ENCODE measurements around the gene CD44. TPM values are rescaled to one million over a fixed set of nuclear protein-coding genes. Genes with fewer than 3 reads are reported as not detected.

CD44 gene
- total and polyA plus RNA-seq, 4 donors = 4.1 to 26.9 (median 14.6) TPM

DNA sequence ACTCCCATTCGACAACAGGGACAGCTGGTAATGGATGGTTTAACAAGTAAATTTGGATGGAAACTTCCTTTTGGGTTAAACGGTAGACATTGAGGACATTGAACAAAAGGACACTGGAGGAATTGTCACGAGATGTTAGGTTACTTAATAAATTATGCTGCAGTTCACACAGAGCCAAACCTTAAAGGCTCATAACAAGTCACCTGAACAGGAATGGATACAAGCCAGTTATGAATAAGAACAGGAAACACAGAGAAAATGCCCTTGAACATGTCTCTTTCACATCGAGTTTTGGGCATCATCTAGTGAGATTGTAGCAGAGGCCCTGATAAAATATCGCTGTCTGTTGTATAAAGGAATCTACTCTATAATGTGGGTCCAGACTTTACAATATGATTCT is 65.6 kb downstream of the CD44 start:
- H3K36me3 ChIP-seq (ENCODE audit: control insufficient read depth in 4 of 4, insufficient read depth in 3 of 4, low read depth in 1 of 4, low read length in 3 of 4) = no peaks in the 10 kb centered on the region
- no peaks in the 10 kb centered on the region for H3K27me3 ChIP-seq (ENCODE audit: control insufficient read depth in 4 of 4, insufficient read depth in 4 of 4, low read length in 3 of 4)
- 90% methylated on average over 5 of the region's 5 CpGs for WGBS
- H3K9ac ChIP-seq (ENCODE audit: low read depth in 1 of 2, low read length in 2 of 2) = no peak overlapping the region
- no peaks in the 10 kb centered on the region for H3K4me1 ChIP-seq (ENCODE audit: control insufficient read depth in 4 of 4, insufficient read depth in 4 of 4, low read length in 3 of 4)
- no peak overlapping the region for H3K4me3 ChIP-seq (ENCODE audit: low read depth in 1 of 3, low read length in 3 of 3)
- TF ChIP-seq HNF4G (IDR thresholded peaks at IDR 0.05) (no peak), GABPA (IDR thresholded peaks at IDR 0.05 in 1 of 2, conservative IDR thresholded peaks at IDR 0.05 in 1 of 2) (no peak), SP1 (IDR thresholded peaks at IDR 0.05) (no peak), YY1 (IDR thresholded peaks at IDR 0.05) (no peak), FOXA2 (IDR thresholded peaks at IDR 0.05) (no peak), FOXA1 (IDR thresholded peaks at IDR 0.05) (no peak), RAD21 (IDR thresholded peaks at IDR 0.05) (no peak)
- TF ChIP-seq, protein P1, sequence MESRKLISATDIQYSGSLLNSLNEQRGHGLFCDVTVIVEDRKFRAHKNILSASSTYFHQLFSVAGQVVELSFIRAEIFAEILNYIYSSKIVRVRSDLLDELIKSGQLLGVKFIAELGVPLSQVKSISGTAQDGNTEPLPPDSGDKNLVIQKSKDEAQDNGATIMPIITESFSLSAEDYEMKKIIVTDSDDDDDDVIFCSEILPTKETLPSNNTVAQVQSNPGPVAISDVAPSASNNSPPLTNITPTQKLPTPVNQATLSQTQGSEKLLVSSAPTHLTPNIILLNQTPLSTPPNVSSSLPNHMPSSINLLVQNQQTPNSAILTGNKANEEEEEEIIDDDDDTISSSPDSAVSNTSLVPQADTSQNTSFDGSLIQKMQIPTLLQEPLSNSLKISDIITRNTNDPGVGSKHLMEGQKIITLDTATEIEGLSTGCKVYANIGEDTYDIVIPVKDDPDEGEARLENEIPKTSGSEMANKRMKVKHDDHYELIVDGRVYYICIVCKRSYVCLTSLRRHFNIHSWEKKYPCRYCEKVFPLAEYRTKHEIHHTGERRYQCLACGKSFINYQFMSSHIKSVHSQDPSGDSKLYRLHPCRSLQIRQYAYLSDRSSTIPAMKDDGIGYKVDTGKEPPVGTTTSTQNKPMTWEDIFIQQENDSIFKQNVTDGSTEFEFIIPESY (IDR thresholded peaks at IDR 0.05) = no peak
- TF ChIP-seq, protein P2, sequence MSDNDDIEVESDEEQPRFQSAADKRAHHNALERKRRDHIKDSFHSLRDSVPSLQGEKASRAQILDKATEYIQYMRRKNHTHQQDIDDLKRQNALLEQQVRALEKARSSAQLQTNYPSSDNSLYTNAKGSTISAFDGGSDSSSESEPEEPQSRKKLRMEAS (IDR thresholded peaks at IDR 0.05) = no peak
- TF ChIP-seq, protein P3, sequence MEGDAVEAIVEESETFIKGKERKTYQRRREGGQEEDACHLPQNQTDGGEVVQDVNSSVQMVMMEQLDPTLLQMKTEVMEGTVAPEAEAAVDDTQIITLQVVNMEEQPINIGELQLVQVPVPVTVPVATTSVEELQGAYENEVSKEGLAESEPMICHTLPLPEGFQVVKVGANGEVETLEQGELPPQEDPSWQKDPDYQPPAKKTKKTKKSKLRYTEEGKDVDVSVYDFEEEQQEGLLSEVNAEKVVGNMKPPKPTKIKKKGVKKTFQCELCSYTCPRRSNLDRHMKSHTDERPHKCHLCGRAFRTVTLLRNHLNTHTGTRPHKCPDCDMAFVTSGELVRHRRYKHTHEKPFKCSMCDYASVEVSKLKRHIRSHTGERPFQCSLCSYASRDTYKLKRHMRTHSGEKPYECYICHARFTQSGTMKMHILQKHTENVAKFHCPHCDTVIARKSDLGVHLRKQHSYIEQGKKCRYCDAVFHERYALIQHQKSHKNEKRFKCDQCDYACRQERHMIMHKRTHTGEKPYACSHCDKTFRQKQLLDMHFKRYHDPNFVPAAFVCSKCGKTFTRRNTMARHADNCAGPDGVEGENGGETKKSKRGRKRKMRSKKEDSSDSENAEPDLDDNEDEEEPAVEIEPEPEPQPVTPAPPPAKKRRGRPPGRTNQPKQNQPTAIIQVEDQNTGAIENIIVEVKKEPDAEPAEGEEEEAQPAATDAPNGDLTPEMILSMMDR (IDR thresholded peaks at IDR 0.05; ENCODE audit: low read depth, low read length, missing input control) = no peak
- H3K27ac ChIP-seq (ENCODE audit: low read depth in 1 of 2, low read length in 2 of 2) = no peak overlapping the region
- H3K9me3 ChIP-seq (ENCODE audit: control insufficient read depth in 4 of 4, low read length in 3 of 4) = no peaks in the 10 kb centered on the region
- DNase-seq (ENCODE audit: low spot score) = no peak

DNA sequence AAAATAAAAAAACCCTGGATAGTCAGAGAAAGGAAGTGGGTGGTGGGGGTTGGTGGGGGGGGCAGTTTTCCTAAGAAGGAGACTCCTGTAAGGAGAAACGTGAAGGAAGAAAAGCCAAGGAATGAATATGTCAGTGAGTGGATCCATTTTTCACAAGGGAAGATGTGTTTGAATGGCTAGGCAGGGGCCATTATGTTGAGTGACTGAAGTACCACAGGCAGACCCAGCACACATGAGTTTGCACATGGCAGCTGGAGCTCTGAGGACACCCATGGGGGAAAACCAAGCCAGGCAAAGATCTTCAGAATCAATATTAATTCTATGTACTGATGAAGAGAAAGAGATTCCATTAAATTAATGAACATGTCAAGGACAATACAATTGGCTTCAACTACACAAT is 67.6 kb downstream of the CD44 start:
- TF ChIP-seq, protein P4, sequence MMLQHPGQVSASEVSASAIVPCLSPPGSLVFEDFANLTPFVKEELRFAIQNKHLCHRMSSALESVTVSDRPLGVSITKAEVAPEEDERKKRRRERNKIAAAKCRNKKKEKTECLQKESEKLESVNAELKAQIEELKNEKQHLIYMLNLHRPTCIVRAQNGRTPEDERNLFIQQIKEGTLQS (IDR thresholded peaks at IDR 0.05) = no peak
- no peak for TF ChIP-seq FOXA2 (IDR thresholded peaks at IDR 0.05)
- TF ChIP-seq FOXA1 (IDR thresholded peaks at IDR 0.05) = no peak
- TF ChIP-seq GABPA (IDR thresholded peaks at IDR 0.05 in 1 of 2, conservative IDR thresholded peaks at IDR 0.05 in 1 of 2) = no peak
- no peak for TF ChIP-seq RXRA (IDR thresholded peaks at IDR 0.05)
- TF ChIP-seq, protein P2 (IDR thresholded peaks at IDR 0.05) = no peak
- TF ChIP-seq NR2F2 (IDR thresholded peaks at IDR 0.05) = no peak
- TF ChIP-seq JUND (IDR thresholded peaks at IDR 0.05) = no peak
- TF ChIP-seq, protein P5, sequence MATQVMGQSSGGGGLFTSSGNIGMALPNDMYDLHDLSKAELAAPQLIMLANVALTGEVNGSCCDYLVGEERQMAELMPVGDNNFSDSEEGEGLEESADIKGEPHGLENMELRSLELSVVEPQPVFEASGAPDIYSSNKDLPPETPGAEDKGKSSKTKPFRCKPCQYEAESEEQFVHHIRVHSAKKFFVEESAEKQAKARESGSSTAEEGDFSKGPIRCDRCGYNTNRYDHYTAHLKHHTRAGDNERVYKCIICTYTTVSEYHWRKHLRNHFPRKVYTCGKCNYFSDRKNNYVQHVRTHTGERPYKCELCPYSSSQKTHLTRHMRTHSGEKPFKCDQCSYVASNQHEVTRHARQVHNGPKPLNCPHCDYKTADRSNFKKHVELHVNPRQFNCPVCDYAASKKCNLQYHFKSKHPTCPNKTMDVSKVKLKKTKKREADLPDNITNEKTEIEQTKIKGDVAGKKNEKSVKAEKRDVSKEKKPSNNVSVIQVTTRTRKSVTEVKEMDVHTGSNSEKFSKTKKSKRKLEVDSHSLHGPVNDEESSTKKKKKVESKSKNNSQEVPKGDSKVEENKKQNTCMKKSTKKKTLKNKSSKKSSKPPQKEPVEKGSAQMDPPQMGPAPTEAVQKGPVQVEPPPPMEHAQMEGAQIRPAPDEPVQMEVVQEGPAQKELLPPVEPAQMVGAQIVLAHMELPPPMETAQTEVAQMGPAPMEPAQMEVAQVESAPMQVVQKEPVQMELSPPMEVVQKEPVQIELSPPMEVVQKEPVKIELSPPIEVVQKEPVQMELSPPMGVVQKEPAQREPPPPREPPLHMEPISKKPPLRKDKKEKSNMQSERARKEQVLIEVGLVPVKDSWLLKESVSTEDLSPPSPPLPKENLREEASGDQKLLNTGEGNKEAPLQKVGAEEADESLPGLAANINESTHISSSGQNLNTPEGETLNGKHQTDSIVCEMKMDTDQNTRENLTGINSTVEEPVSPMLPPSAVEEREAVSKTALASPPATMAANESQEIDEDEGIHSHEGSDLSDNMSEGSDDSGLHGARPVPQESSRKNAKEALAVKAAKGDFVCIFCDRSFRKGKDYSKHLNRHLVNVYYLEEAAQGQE (IDR thresholded peaks at IDR 0.05) = no peak
- TF ChIP-seq SP1 (IDR thresholded peaks at IDR 0.05) = no peak
- TF ChIP-seq YY1 (IDR thresholded peaks at IDR 0.05) = no peak
- no peak for TF ChIP-seq HNF4A (conservative IDR thresholded peaks at IDR 0.05)
- TF ChIP-seq, protein P3 (IDR thresholded peaks at IDR 0.05; ENCODE audit: low read depth, low read length, missing input control) = no peak
- Histone ChIP-seq H3K36me3 (ENCODE audit: control insufficient read depth in 4 of 4, insufficient read depth in 3 of 4, low read depth in 1 of 4, low read length in 3 of 4) (no peaks in the 10 kb centered on the region), H3K27me3 (ENCODE audit: control insufficient read depth in 4 of 4, insufficient read depth in 4 of 4, low read length in 3 of 4) (no peaks in the 10 kb centered on the region), H3K9ac (ENCODE audit: low read depth in 1 of 2, low read length in 2 of 2) (no peak overlapping the region), H3K4me3 (ENCODE audit: low read depth in 1 of 3, low read length in 3 of 3) (no peak overlapping the region), H3K27ac (ENCODE audit: low read depth in 1 of 2, low read length in 2 of 2) (no peak overlapping the region), H3K9me3 (ENCODE audit: control insufficient read depth in 4 of 4, low read length in 3 of 4) (no peaks in the 10 kb centered on the region), H3K4me1 (ENCODE audit: control insufficient read depth in 4 of 4, insufficient read depth in 4 of 4, low read length in 3 of 4) (no peaks in the 10 kb centered on the region)
- DNase-seq (ENCODE audit: low spot score) = no peak
- WGBS = 86% methylated on average over 1 of the region's 1 CpG
